HepG2 (cell line): Measurements from ENCODE around the gene COL8A1.

Source experiments
- EHMT2 ChIP-seq: fragments of 200-600 bp; sonication (generic); IDR thresholded peaks from 2 replicates; pipeline ENCODE4 v1.7.0; 2017; ENCODE audit warnings: antibody characterized with exemption, low read depth, low read length, borderline replicate concordance
- FOXA1 ChIP-seq, 2 experiments: fragments of 450-650 bp in 1 of 2; sonication (generic) in 1 of 2; formaldehyde crosslinking in 1 of 2; IDR thresholded peaks; 2 replicates each; pipeline versions ENCODE4 v1.4.0 to v1.6.1; 2016 to 2020; ENCODE audit warnings: missing genetic modification reagents in 1 of 2
- HDAC6 ChIP-seq: fragments of 200-600 bp; sonication (generic); IDR thresholded peaks from 2 replicates; pipeline ENCODE4 v1.7.0; 2017; ENCODE audit warnings: mild to moderate bottlenecking, antibody characterized with exemption, low read length, low read depth
- NFE2L1 ChIP-seq: sonication (generic); formaldehyde crosslinking; IDR thresholded peaks from 2 replicates; pipeline ENCODE4 v1.4.0; 2020; ENCODE audit warnings: missing genetic modification reagents, mild to moderate bottlenecking, borderline replicate concordance
- REPIN1 ChIP-seq: sonication (generic); formaldehyde crosslinking; IDR thresholded peaks from 2 replicates; pipeline ENCODE4 v1.8.0; 2022; ENCODE audit warnings: missing genetic modification reagents, low read depth, mild to moderate bottlenecking, borderline replicate concordance
- ZKSCAN8 ChIP-seq: IDR thresholded peaks from 2 replicates; pipeline ENCODE4 v1.6.1; 2016; ENCODE audit warnings: borderline replicate concordance, missing genetic modification reagents, missing compliant biosample characterization
- TF ChIP-seq, protein P1 (sequence below): sonication (generic); formaldehyde crosslinking; IDR thresholded peaks from 2 replicates; pipeline ENCODE4 v1.5.0; 2020; ENCODE audit warnings: mild to moderate bottlenecking, missing genetic modification reagents, moderate library complexity

DNA sequence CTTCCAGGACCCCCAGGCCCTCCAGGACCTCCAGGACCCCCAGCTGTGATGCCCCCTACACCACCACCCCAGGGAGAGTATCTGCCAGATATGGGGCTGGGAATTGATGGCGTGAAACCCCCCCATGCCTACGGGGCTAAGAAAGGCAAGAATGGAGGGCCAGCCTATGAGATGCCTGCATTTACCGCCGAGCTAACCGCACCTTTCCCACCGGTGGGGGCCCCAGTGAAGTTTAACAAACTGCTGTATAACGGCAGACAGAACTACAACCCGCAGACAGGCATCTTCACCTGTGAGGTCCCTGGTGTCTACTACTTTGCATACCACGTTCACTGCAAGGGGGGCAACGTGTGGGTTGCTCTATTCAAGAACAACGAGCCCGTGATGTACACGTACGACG lies 157.2 kb downstream of the COL8A1 start:
- TF ChIP-seq HDAC6 (no peak), REPIN1 (no peak), NFE2L1 (CRISPR knock-in tag) (no peak), EHMT2 (no peak), ZKSCAN8 (CRISPR knock-in tag) (no peak), FOXA1 (IDR thresholded peaks at IDR 0.05) (no peak), FOXA1 (CRISPR knock-in tag; IDR thresholded peaks at IDR 0.05) (no peak)
- TF ChIP-seq, protein P1, sequence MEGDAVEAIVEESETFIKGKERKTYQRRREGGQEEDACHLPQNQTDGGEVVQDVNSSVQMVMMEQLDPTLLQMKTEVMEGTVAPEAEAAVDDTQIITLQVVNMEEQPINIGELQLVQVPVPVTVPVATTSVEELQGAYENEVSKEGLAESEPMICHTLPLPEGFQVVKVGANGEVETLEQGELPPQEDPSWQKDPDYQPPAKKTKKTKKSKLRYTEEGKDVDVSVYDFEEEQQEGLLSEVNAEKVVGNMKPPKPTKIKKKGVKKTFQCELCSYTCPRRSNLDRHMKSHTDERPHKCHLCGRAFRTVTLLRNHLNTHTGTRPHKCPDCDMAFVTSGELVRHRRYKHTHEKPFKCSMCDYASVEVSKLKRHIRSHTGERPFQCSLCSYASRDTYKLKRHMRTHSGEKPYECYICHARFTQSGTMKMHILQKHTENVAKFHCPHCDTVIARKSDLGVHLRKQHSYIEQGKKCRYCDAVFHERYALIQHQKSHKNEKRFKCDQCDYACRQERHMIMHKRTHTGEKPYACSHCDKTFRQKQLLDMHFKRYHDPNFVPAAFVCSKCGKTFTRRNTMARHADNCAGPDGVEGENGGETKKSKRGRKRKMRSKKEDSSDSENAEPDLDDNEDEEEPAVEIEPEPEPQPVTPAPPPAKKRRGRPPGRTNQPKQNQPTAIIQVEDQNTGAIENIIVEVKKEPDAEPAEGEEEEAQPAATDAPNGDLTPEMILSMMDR (CRISPR knock-in tag) = no peak
